IMR-90 (cell line): ENCODE measurements around the gene GPC6. TPM values are rescaled to one million over a fixed set of nuclear protein-coding genes. Genes with fewer than 3 reads are reported as not detected.

Experiments
- ATAC-seq: fragments of 200-7000 bp; cut with Tn5 transposase; 2 replicates; pipeline ENCODE4 v1.9.1; 2020; ENCODE audit warnings: low read depth, mild to moderate bottlenecking, moderate library complexity
- BruUV-seq: library from RNA; stranded (reverse); fragments of 400-500 nt; replicated peaks from 2 replicates; lab custom pipeline; 2021; lab: Mats Ljungman, UMichigan
- CTCF ChIA-PET: fragments of 300-600 bp; formaldehyde crosslinking; extraction: SDS; loops from one replicate; lab custom pipeline; 2021; ENCODE audit warnings: antibody characterized with exemption; lab: Yijun Ruan, JAX
- POLR2A ChIA-PET: fragments of 300-600 bp; sonication (Branson Sonifier 250); formaldehyde crosslinking; loops from one replicate; lab custom pipeline; 2022; ENCODE audit warnings: antibody characterized with exemption; ENCODE audit not compliant: unreplicated experiment; lab: Charles Lee
- DNase-seq: peaks from one replicate; pipeline ENCODE4 v3.0.0; 2013
- H2AFZ ChIP-seq: replicated peaks from 2 replicates; pipeline ENCODE3; 2013; ENCODE audit warnings: low read length, mild to moderate bottlenecking; ENCODE audit not compliant: poor library complexity
- H2AK5ac ChIP-seq: 2 replicates; pipeline ENCODE4 v1.6.1; 2013; ENCODE audit warnings: low read depth, low read length, inconsistent platforms
- H2AK9ac ChIP-seq: replicated peaks from 2 replicates; pipeline ENCODE3; 2013; ENCODE audit warnings: mild to moderate bottlenecking, low read depth, low read length, moderate library complexity; ENCODE audit not compliant: poor library complexity
- H2BK120ac ChIP-seq: 2 replicates; pipeline ENCODE4 v1.6.1; 2013; ENCODE audit warnings: low read depth, low read length, inconsistent platforms
- H2BK15ac ChIP-seq: 3 replicates; pipeline ENCODE4 v1.6.1; 2013; ENCODE audit warnings: low read depth, low read length, inconsistent platforms
- H2BK20ac ChIP-seq: 2 replicates; pipeline ENCODE4 v1.6.1; 2013; ENCODE audit warnings: low read depth, mild to moderate bottlenecking, inconsistent platforms, low read length, moderate library complexity
- H2BK5ac ChIP-seq: 2 replicates; pipeline ENCODE4 v1.6.1; 2013; ENCODE audit warnings: mild to moderate bottlenecking, low read depth, low read length, inconsistent platforms; ENCODE audit not compliant: poor library complexity, severe bottlenecking
- H3K14ac ChIP-seq: replicated peaks from 2 replicates; pipeline ENCODE4 v1.6.1; 2013; ENCODE audit warnings: low read depth, low read length, inconsistent platforms
- H3K18ac ChIP-seq: 2 replicates; pipeline ENCODE4 v1.6.1; 2013; ENCODE audit warnings: low read depth, low read length, control low read depth
- H3K23ac ChIP-seq: 2 replicates; pipeline ENCODE4 v1.6.1; 2013; ENCODE audit warnings: low read depth, low read length, inconsistent platforms
- H3K27ac ChIP-seq: 2 replicates; pipeline ENCODE4 v1.5.1; 2013; ENCODE audit warnings: mild to moderate bottlenecking, control low read depth, low read length; ENCODE audit not compliant: insufficient read depth
- H3K27me3 ChIP-seq: 2 replicates; pipeline ENCODE4 v1.6.1; 2013; ENCODE audit warnings: low read length; ENCODE audit not compliant: control insufficient read depth, insufficient read depth
- H3K36me3 ChIP-seq: 2 replicates; pipeline ENCODE4 v1.6.1; 2013; ENCODE audit warnings: low read length, mixed read lengths; ENCODE audit not compliant: control insufficient read depth, insufficient read depth
- H3K4ac ChIP-seq: 2 replicates; pipeline ENCODE4 v1.6.1; 2013; ENCODE audit warnings: low read depth, low read length, inconsistent platforms
- H3K4me1 ChIP-seq: 2 replicates; pipeline ENCODE4 v1.6.1; 2013; ENCODE audit warnings: low read length, mixed read lengths; ENCODE audit not compliant: control insufficient read depth, insufficient read depth
- H3K4me2 ChIP-seq: 2 replicates; pipeline ENCODE4 v1.6.1; 2013; ENCODE audit warnings: low read depth, mild to moderate bottlenecking, control low read depth, low read length, moderate library complexity
- H3K4me3 ChIP-seq: 2 replicates; pipeline ENCODE4 v1.5.1; 2013; ENCODE audit warnings: low read depth, mild to moderate bottlenecking, control low read depth, low read length, moderate library complexity; ENCODE audit not compliant: insufficient read depth
- H3K56ac ChIP-seq: 2 replicates; pipeline ENCODE4 v1.6.1; 2013; ENCODE audit warnings: low read length, inconsistent platforms; ENCODE audit not compliant: insufficient read depth; ENCODE audit errors: extremely low read depth
- H3K79me1 ChIP-seq, 2 experiments: 2 replicates each; pipeline ENCODE4 v1.6.1; 2013; ENCODE audit warnings: low read length in 2 of 2, inconsistent platforms in 1 of 2, low read depth in 1 of 2
- H3K9ac ChIP-seq: 2 replicates; pipeline ENCODE4 v1.6.1; 2013; ENCODE audit warnings: low read depth, low read length, control low read depth
- H3K9me1 ChIP-seq: 2 replicates; pipeline ENCODE4 v1.6.1; 2013; ENCODE audit warnings: low read length, inconsistent platforms; ENCODE audit not compliant: insufficient read depth
- H3K9me3 ChIP-seq: 2 replicates; pipeline ENCODE4 v1.6.1; 2013; ENCODE audit warnings: low read length; ENCODE audit not compliant: control insufficient read depth, insufficient read depth
- H4K20me1 ChIP-seq: 2 replicates; pipeline ENCODE4 v1.6.1; 2013; ENCODE audit warnings: low read length, inconsistent platforms; ENCODE audit not compliant: insufficient read depth
- H4K5ac ChIP-seq: 2 replicates; pipeline ENCODE4 v1.6.1; 2013; ENCODE audit warnings: mild to moderate bottlenecking, low read depth, low read length, control low read depth
- H4K8ac ChIP-seq, 2 experiments: 2 replicates each; pipeline ENCODE4 v1.6.1; 2013; ENCODE audit warnings: low read depth in 2 of 2, low read length in 2 of 2, control low read depth in 1 of 2, inconsistent platforms in 1 of 2
- H4K91ac ChIP-seq: 2 replicates; pipeline ENCODE4 v1.6.1; 2013; ENCODE audit warnings: low read depth, low read length, inconsistent platforms; ENCODE audit not compliant: insufficient read depth
- CEBPB ChIP-seq: IDR thresholded peaks from 2 replicates; pipeline ENCODE4 v1.6.1; 2012; ENCODE audit warnings: low read depth, low read length, improper control_type of control experiment
- MAFK ChIP-seq: IDR thresholded peaks from 2 replicates; pipeline ENCODE4 v1.6.1; 2012; ENCODE audit warnings: low read depth, low read length, improper control_type of control experiment
- WGBS, 2 experiments: methylation state at CpG; one replicate each; pipeline versions ENCODE4 v1.1.5 to v1.1.7; 2013; ENCODE audit warnings: missing lambda C conversion rate in 2 of 2; ENCODE audit not compliant: insufficient read length in 1 of 2; ENCODE audit errors: extremely low coverage in 2 of 2; 5-methylcytosine and 5-hydroxymethylcytosine counted together
- dilution Hi-C: fragments of 300-500 bp; cut with HindIII; formaldehyde crosslinking; loops from one replicate; pipeline ENCODE4 v1.14.3; 2018; ENCODE audit warnings: low sequenced_read_pairs; ENCODE audit not compliant: unreplicated experiment
- in situ Hi-C: fragments of 300-500 bp; cut with MboI; formaldehyde crosslinking; loops from 3 replicates; pipeline ENCODE4 v1.14.3; 2019; ENCODE audit warnings: low sequenced_read_pairs, inconsistent platforms, mixed read lengths
- intact Hi-C: fragments of 100-400 bp; cut with micrococcal nuclease; formaldehyde crosslinking; loops from 2 replicates; pipeline ENCODE4 v1.10.0; 2022
- polyA plus RNA-seq, 3 experiments: library from polyadenylated mRNA; depleted of rRNA; stranded (reverse); fragments of >200 nt; gene quantifications; 2 replicates each; pipeline ENCODE4 v1.2.3, GENCODE V29; 2012; ENCODE audit warnings: low replicate concordance in 1 of 3
- total RNA-seq: library from RNA; depleted of rRNA; stranded (reverse); fragments of >200 nt; gene quantifications from 2 replicates; pipeline ENCODE4 v1.2.3, GENCODE V29; 2012

GPC6 gene
- total and polyA plus RNA-seq, 2 of the 4 experiments (the other 2 are of a cell fraction): 14.9 to 39.4 TPM

- Histone ChIP-seq H2BK15ac (no peak overlapping the region), H4K20me1 (no peaks in the 10 kb centered on the region), H2AK5ac (no peak overlapping the region), H3K23ac (no peak overlapping the region), H4K5ac (no peak overlapping the region), H4K91ac (no peak overlapping the region), H3K4me2 (no peak overlapping the region), H2AFZ (no peak overlapping the region), H3K9me1 (no peaks in the 10 kb centered on the region), H3K14ac (no peak overlapping the region), H3K4ac (no peak overlapping the region), H3K36me3 (no peaks in the 10 kb centered on the region), H2BK5ac (no peak overlapping the region), H2AK9ac (no peak overlapping the region), H3K9ac (no peak overlapping the region), H2BK20ac (no peak overlapping the region), H2BK120ac (no peak overlapping the region), H3K27ac (no peak overlapping the region), H3K27me3 (no peaks in the 10 kb centered on the region), H4K8ac (no peak overlapping the region), H3K4me1 (no peaks in the 10 kb centered on the region), H3K18ac (no peak overlapping the region), H3K4me3 (no peak overlapping the region), H3K9me3 (no peaks in the 10 kb centered on the region), H3K79me1 (no peaks in the 10 kb centered on the region), H3K56ac (no peak overlapping the region)
- DNase-seq: no peak
- ATAC-seq: no peak
- no CpG with 5 or more reads among the region's 3 CpGs for WGBS, 2 experiments
- peak; percentile 85 for TF ChIP-seq MAFK
- TF ChIP-seq CEBPB: no peak
- dilution Hi-C loops (no loop called here), intact Hi-C loops (no loop called here), in situ Hi-C loops (no loop called here)
- no TSS peak for BruUV-seq
- ChIA-PET POLR2A (no interaction called here), CTCF (no interaction called here)
These were observed 959.9 kb downstream of the GPC6 start for GRCh38 chr13:94186470-94186869.
